Brain microvascular endothelial cell (primary cell): ENCODE data around the gene ABCF1.

Source experiments
- DNase-seq: peaks from one replicate; pipeline ENCODE4 v3.0.0-alpha.2; 2020
- H3K27ac ChIP-seq: fragments of 250-450 bp; sonication (Bioruptor Pico); 2 replicates; pipeline ENCODE4 v1.5.1; 2020; ENCODE audit warnings: mild to moderate bottlenecking, moderate library complexity
- H3K27me3 ChIP-seq: fragments of 250-450 bp; sonication (Bioruptor Pico); replicated peaks from 2 replicates; pipeline ENCODE4 v1.5.1; 2020; ENCODE audit warnings: mild to moderate bottlenecking
- H3K36me3 ChIP-seq: fragments of 250-450 bp; sonication (Bioruptor Pico); replicated peaks from 2 replicates; pipeline ENCODE4 v1.5.1; 2020; ENCODE audit warnings: mild to moderate bottlenecking
- H3K4me3 ChIP-seq: 2 replicates; pipeline ENCODE4 v1.5.1; 2011; ENCODE audit warnings: low read depth, mild to moderate bottlenecking, control low read depth, low read length, moderate library complexity
- in situ Hi-C: cut with HindIII; loops from 2 replicates; pipeline ENCODE4 v1.10.0; 2017; ENCODE audit warnings: low sequenced_read_pairs, low pct_ligation_motif_present
- TF ChIP-seq, protein P1 (sequence below): IDR thresholded peaks from 2 replicates; pipeline ENCODE4 v1.5.1; 2011; ENCODE audit warnings: low read depth, mild to moderate bottlenecking, moderate library complexity, low read length, control low read depth, inconsistent platforms; ENCODE audit errors: missing control alignments

The ABCF1 gene

DNA sequence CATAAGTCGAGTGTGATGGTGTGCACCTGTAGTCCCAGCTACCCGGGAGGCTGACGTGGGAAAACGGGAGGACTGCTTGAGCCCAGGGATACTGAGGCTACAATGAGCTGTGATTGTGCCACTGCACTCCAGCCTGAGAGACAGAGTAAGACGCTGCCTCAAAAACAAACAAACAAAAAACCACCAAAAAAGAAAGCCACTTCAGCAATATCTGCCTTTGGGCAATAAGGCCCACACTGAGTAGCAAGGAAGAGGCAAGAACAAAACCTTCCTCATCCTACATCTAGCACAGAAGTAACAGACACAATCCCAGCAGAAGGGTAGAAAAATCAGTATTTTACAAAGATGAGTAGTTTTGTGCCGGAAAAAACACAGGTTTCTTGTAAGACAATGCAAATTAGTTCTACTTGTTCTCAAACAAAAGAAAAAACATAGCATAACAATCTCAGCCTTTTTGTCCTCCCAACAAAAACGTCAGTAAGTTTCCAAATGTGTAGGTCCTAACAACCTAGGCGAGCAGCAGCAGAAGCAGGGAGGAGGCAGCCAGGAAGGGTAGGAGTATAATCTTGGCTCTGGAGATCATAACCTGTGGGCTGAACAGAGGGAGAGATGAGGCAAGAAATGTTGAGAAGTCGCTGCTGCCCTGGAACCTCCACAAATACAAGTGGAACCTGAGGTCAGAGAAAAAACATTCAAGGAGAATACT is 40.1 kb downstream of the ABCF1 start:
- Histone ChIP-seq H3K4me3 (no peak overlapping the region), H3K27me3 (no peaks in the 10 kb centered on the region), H3K27ac (no peak overlapping the region), H3K36me3 (peaks cover 43% of the 10 kb centered on the region)
- TF ChIP-seq, protein P1, sequence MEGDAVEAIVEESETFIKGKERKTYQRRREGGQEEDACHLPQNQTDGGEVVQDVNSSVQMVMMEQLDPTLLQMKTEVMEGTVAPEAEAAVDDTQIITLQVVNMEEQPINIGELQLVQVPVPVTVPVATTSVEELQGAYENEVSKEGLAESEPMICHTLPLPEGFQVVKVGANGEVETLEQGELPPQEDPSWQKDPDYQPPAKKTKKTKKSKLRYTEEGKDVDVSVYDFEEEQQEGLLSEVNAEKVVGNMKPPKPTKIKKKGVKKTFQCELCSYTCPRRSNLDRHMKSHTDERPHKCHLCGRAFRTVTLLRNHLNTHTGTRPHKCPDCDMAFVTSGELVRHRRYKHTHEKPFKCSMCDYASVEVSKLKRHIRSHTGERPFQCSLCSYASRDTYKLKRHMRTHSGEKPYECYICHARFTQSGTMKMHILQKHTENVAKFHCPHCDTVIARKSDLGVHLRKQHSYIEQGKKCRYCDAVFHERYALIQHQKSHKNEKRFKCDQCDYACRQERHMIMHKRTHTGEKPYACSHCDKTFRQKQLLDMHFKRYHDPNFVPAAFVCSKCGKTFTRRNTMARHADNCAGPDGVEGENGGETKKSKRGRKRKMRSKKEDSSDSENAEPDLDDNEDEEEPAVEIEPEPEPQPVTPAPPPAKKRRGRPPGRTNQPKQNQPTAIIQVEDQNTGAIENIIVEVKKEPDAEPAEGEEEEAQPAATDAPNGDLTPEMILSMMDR, result no peak
- no peak for DNase-seq
- in situ Hi-C loops, result no loop called here

DNA sequence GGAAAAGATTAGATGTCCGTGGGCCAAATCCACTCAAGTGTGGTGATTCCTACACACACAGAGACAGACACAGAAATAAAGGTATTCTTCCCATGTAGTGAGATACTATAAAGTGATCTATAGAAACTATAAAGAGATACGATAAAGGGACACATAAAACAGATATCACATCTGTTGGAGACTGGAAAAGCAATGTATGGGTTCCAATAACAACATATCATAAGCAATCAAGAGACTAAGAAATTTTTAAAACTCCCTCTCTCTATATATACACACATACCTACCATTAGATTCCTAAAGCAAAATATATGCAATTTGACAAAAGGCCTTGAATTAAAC is 40.6 kb downstream of the ABCF1 start:
- no peak overlapping the region for H3K27ac ChIP-seq
- H3K27me3 ChIP-seq, result no peaks in the 10 kb centered on the region
- in situ Hi-C loops, result no loop called here
- peaks cover 43% of the 10 kb centered on the region for H3K36me3 ChIP-seq
- no peak for DNase-seq
- TF ChIP-seq, protein P1, result no peak
- no peak overlapping the region for H3K4me3 ChIP-seq

DNA sequence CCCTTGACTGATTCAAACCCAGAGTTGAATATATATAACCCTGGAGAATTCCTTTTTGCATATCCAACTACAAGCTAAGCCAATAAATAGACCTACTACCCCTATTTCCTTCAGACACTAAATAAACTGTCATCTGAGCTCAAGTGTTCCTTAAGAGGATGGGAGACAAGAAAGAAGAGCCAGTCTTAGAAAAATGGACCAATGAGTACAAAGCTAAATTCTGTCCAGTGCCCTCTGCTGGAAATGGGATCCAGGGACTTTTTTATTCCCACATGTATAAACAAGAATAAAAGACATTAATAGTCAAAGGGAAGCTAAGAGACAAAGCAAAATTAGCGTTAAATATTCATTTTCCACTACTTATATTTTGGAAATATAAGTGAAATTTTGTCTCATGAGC is 41.0 kb downstream of the ABCF1 start:
- Histone ChIP-seq H3K27me3 (no peaks in the 10 kb centered on the region), H3K27ac (no peak overlapping the region), H3K4me3 (no peak overlapping the region), H3K36me3 (peaks cover 41% of the 10 kb centered on the region)
- TF ChIP-seq, protein P1, result peak; percentile 56
- in situ Hi-C loops, result no loop called here
- no peak for DNase-seq

DNA sequence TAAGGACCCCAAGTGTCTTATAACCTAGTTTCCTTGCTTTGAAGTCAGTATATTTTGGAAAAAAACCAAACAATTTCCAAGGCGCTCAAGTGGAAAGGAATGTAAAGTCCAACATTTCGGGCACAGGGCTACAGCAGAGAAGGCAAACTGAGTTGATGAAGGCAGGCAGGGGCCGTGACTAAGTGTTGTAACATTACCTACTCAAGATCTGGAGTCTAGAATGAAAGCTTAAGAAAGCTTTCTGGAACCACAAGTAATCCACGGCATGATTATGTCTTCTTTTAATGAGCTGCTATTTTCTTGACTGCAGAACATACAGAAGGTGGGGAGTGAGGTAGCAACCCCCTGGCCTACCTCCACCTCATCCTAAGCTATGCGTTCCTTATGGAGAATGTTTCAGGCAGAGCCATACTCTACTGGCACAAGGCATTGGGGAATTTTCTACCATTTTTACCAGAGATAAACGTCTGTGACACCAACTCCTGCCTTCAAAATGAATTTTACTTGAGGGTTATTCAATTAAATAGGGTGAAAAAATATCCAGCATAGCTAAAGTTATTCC is 41.5 kb downstream of the ABCF1 start:
- Histone ChIP-seq H3K27me3 (no peaks in the 10 kb centered on the region), H3K4me3 (no peak overlapping the region), H3K36me3 (peaks cover 36% of the 10 kb centered on the region), H3K27ac (no peak overlapping the region)
- TF ChIP-seq, protein P1, result no peak
- in situ Hi-C loops, result no loop called here
- peak; percentile 38 for DNase-seq

DNA sequence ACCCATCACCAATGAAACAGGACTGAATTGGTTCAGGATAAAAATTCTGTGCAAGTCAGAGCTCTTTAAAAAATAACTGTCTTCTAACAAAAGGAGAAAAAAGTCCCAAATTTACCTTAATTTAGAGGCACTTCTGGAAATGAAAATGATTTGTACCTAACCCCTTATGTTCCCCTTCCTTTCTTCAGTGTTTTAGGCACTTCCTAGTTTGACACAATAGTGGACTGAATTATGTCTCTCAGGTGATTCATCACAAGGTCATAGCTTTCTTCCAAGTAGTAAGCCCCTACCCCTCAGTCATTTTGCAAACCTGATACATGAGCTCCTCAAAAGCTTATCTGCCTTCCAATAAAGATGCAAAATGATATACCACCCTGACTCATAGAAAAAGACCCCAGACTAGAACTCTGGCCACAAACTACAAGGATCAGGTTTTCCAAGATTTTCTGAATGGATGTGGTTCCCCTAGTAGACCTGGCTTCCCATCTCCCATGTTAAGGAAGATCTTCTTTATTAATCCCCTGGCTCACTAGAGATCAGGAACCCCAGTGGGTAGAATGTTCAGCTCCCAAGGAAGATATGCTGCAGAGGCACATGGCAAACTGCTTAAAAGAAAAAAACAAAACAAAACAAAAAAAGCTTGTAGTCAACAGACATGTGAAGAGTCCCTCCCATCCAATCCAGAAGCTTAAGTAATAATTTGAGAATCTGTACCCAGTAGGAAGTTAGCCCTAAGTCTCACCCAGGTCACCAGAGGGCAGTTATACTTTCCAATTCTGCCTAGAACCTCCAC is 42.2 kb downstream of the ABCF1 start:
- Histone ChIP-seq H3K27ac (no peak overlapping the region), H3K4me3 (no peak overlapping the region), H3K36me3 (peaks cover 30% of the 10 kb centered on the region), H3K27me3 (no peaks in the 10 kb centered on the region)
- DNase-seq, result no peak
- TF ChIP-seq, protein P1, result no peak
- in situ Hi-C loops, result no loop called here
